ENCODE data around the gene OSBPL6.

DNA sequence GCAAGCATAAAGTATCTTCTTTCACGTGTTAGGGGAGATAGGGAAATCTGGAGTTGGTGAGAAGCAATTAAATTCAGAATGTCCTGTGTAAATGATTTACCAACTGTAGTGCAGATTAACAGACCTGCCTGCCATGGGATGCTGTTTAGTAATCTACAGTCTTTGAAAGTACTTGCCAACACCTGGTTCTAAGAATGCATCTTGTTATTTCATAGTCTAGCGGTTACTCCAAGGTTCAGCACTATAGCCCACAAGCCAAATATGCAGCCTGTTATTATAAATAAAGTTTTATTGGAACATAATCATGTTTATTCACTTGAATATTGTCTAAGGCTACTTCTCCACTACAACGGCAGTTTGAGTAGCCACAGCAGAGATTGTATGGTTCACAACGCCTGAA, 100.8 kb downstream of the OSBPL6 start:
- TF ChIP-seq, protein P1, sequence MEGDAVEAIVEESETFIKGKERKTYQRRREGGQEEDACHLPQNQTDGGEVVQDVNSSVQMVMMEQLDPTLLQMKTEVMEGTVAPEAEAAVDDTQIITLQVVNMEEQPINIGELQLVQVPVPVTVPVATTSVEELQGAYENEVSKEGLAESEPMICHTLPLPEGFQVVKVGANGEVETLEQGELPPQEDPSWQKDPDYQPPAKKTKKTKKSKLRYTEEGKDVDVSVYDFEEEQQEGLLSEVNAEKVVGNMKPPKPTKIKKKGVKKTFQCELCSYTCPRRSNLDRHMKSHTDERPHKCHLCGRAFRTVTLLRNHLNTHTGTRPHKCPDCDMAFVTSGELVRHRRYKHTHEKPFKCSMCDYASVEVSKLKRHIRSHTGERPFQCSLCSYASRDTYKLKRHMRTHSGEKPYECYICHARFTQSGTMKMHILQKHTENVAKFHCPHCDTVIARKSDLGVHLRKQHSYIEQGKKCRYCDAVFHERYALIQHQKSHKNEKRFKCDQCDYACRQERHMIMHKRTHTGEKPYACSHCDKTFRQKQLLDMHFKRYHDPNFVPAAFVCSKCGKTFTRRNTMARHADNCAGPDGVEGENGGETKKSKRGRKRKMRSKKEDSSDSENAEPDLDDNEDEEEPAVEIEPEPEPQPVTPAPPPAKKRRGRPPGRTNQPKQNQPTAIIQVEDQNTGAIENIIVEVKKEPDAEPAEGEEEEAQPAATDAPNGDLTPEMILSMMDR (IDR thresholded peaks at IDR 0.05), result no peak
- no peak for TF ChIP-seq POLR2A (IDR thresholded peaks at IDR 0.05)

All from heart left ventricle (tissue), 13 donors.